Astrocyte of the cerebellum (primary cell): ENCODE data around the gene ASIC1.

Source experiments
- DNase-seq: peaks from one replicate; pipeline ENCODE4 v3.0.0-alpha.2; 2011; ENCODE audit warnings: low read depth
- H3K4me3 ChIP-seq: 2 replicates; pipeline ENCODE4 v1.5.1; 2011; ENCODE audit warnings: mild to moderate bottlenecking, low read depth, low read length, moderate library complexity
- in situ Hi-C: cut with HindIII; loops from 2 replicates; pipeline ENCODE4 v1.10.0; 2017; ENCODE audit warnings: low sequenced_read_pairs
- TF ChIP-seq, protein P1 (sequence below): IDR thresholded peaks from 2 replicates; pipeline ENCODE4 v1.5.1; 2012; ENCODE audit warnings: low read length, low read depth, moderate library complexity, mild to moderate bottlenecking; ENCODE audit errors: missing control alignments

ASIC1 gene

DNA sequence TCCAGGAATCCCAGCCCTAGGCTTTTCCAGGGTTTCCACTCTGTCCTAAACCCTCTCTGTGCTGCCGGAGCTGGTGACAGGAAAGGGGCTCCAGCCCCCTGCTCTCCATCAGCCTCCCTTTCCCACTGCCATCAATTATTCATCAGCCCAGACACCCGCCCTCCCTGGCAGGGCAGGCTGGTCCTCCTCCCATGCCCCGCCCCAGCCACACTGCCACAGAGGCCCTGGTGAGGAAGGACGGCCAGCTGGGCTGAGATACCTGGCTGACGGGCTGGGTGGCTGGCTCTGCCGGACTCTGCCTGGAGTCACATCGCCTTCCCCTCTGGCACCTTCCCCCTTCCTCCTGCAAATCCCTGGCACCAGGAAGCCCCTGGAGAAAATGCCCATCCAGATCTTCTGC lies 15.8 kb downstream of the ASIC1 start:
- in situ Hi-C loops = no loop called here
- DNase-seq = no peak
- TF ChIP-seq, protein P1, sequence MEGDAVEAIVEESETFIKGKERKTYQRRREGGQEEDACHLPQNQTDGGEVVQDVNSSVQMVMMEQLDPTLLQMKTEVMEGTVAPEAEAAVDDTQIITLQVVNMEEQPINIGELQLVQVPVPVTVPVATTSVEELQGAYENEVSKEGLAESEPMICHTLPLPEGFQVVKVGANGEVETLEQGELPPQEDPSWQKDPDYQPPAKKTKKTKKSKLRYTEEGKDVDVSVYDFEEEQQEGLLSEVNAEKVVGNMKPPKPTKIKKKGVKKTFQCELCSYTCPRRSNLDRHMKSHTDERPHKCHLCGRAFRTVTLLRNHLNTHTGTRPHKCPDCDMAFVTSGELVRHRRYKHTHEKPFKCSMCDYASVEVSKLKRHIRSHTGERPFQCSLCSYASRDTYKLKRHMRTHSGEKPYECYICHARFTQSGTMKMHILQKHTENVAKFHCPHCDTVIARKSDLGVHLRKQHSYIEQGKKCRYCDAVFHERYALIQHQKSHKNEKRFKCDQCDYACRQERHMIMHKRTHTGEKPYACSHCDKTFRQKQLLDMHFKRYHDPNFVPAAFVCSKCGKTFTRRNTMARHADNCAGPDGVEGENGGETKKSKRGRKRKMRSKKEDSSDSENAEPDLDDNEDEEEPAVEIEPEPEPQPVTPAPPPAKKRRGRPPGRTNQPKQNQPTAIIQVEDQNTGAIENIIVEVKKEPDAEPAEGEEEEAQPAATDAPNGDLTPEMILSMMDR = no peak
- no peak overlapping the region for H3K4me3 ChIP-seq

DNA sequence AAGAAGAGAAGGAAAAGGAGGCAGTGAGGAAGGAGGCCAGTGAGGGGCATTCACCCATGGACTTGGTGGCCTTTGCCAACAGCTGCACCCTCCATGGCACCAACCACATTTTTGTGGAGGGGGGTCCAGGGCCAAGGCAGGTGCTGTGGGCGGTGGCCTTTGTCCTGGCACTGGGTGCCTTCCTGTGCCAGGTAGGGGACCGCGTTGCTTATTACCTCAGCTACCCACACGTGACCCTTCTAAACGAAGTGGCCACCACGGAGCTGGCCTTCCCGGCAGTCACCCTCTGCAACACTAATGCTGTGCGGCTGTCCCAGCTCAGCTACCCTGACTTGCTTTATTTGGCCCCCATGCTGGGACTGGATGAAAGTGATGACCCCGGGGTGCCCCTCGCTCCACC lies 16.3 kb downstream of the ASIC1 start:
- H3K4me3 ChIP-seq = no peak overlapping the region
- in situ Hi-C loops = no loop called here
- TF ChIP-seq, protein P1 = no peak
- no peak for DNase-seq

DNA sequence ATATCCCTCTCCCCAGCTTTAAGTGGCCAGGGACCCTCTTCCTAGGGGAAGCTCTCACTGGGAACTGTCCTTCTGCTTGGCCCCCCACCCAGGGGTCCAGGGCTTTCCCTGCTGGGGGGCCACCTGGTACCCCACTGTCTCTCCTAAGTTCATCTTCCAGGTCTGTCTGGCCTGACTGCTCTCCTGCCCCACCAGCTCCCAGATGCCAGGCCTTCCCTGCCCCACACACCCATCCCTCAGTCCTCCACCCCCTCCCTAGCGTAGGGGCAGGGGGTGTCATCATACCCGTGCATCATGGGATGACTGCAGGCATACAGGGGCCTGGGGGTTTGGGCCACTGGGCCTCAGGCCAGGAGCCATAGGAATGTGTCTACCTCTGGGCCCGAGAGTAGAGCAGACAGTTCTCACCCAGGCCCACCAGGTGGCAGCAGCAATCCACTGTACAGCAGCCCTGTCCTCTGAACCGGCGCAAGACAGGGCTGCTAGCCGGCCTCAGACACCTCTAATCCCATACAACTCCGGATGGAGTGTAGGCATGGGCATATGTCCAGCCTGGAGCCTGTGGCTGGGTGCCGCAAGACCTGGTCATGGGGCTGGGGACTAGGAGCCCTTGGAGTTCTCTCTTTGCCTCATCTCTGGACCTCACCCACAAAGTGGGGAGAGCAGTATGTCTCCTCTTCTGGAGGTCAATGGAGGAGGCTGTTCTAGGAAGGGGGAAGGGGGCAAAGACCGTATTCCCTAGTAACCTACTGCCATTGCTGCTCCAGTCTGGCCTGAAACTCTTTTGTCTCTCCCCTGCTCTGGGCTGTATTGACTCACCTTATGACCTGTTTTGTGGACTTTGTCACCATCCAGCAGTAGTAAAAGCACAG lies 17.8 kb downstream of the ASIC1 start:
- in situ Hi-C loops = no loop called here
- H3K4me3 ChIP-seq = no peak overlapping the region
- DNase-seq = peak; percentile 64
- TF ChIP-seq, protein P1 = peak; percentile 93

DNA sequence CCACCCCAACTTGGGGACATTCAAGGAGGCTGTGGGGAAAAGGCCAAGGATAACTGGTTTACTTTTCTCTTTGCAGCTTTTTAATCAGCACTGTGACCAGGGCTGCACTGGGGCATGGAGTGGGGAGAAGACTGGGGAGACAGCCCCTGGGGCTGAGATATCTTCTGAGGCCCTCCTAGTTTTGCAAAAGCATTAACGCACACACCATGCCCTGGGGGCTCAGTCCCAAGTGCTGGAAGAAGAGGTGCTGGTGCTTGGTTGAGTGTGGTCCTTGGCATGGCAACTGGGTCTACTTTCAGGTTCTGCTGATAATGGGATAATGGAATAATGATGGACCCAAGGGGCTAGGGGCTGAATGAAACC lies 18.4 kb downstream of the ASIC1 start:
- TF ChIP-seq, protein P1 = no peak
- in situ Hi-C loops = no loop called here
- DNase-seq = no peak
- H3K4me3 ChIP-seq = no peak overlapping the region

DNA sequence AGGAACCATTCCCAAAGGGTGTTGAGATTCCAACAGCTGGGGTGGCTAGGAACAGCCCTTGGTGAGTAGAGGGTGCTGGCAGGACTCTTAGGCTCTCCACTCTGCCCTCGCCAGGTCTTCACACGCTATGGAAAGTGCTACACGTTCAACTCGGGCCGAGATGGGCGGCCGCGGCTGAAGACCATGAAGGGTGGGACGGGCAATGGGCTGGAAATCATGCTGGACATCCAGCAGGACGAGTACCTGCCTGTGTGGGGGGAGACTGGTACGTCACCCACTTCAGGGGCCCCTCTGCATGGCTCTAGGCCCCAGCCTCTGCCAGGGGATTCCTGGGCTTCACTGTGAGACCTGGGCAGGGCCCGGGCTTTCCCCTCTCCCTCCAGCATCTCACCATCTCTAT lies 19.7 kb downstream of the ASIC1 start:
- DNase-seq = no peak
- in situ Hi-C loops = no loop called here
- TF ChIP-seq, protein P1 = no peak
- H3K4me3 ChIP-seq = no peak overlapping the region

DNA sequence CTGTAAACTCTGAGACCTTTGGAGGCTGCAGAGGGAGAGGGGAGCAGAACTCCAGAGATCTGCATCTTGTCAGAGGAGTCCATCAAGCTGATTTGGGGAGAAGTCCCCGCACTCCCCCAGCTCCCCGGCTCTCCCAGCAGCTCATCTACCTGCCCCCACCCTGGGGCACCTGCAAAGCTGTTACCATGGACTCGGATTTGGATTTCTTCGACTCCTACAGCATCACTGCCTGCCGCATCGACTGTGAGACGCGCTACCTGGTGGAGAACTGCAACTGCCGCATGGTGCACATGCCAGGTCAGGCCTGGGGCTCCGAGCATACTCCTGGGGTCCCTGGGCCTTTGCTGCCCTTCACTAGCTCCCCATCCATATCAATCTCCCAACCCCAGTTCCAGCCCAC lies 20.9 kb downstream of the ASIC1 start:
- H3K4me3 ChIP-seq = no peak overlapping the region
- in situ Hi-C loops = no loop called here
- TF ChIP-seq, protein P1 = no peak
- DNase-seq = no peak
